Measurements from ENCODE around the gene ARRDC5. TPM values are rescaled to one million over a fixed set of nuclear protein-coding genes. Genes with fewer than 3 reads are reported as not detected.

The ARRDC5 gene
- total and polyA plus RNA-seq, 4 experiments from 2014 or later: 0.52 to 13.2 (median 5.2) TPM

DNA sequence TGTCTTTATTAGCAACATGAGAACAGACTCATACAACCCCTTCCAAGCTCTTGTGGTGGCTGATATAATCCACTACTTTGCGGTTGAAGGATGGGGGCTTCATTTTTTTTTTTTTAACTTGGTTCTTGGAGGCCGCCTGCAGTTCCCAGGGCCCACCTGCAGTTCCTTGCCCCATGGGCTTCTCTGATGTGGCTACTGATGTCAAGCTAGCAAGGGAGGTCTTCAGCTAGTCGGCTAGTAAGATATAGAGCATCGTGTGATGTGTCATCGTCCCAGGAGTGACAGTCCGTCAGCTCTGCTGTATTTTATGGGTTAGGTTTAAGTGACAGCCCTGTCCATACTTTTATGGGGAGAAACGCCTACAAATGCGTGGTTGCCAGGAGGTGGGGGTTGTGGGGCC, 32.7 kb upstream of the ARRDC5 start:
- Histone ChIP-seq H3K27ac (ENCODE audit: low read depth, low read length) (no peak overlapping the region), H3K4me3 (ENCODE audit: low read length in 2 of 2) (no peak overlapping the region), H3K36me3 (ENCODE audit: insufficient read depth, low read length) (no peaks in the 10 kb centered on the region), H3K9me3 (ENCODE audit: control insufficient read depth in 1 of 2, low read length in 2 of 2) (no peaks in the 10 kb centered on the region), H3K4me1 (ENCODE audit: insufficient read depth, low read length) (no peaks in the 10 kb centered on the region), H3K27me3 (ENCODE audit: insufficient read depth, low read length) (no peaks in the 10 kb centered on the region)
- H3K36me3 Mint-ChIP-seq: no peaks in the 10 kb centered on the region
- no peak for DNase-seq
- H3K9me3 Mint-ChIP-seq: no peaks in the 10 kb centered on the region
- no peaks in the 10 kb centered on the region for H3K4me1 Mint-ChIP-seq
- no peaks in the 10 kb centered on the region for H3K27me3 Mint-ChIP-seq
- intact Hi-C loops (cut with micrococcal nuclease): no loop called here
- H3K4me3 Mint-ChIP-seq: no peak overlapping the region
- H3K27ac Mint-ChIP-seq: no peak overlapping the region
- POLR2A ChIA-PET (ENCODE audit: partially characterized antibody): interaction anchor here (1.9 kb wide), 1 partner anchor 20 kb away, joined by 5 read pairs; no protein-coding TSS in a partner anchor
- CTCF ChIA-PET (ENCODE audit: partially characterized antibody): no interaction called here

DNA sequence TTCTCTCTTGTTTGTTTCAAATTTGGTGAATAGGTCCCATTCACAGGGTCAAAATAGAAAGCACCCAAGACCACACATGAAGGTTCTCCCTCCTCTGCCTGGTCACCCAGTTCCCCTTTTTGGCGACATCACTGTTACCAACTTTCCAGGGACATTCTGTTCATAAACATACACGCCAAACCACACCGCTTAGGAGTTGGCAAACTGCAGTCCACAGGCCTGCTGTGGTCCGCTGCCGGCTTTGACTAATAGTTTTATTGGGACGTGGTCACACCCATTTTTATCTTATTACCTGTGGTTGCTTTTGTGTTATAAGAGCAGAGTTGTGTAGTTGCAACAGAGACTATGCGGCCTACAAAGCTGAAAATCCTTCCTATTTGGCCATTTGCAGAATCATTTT, 30.8 kb upstream of the ARRDC5 start:
- Histone ChIP-seq H3K27ac (ENCODE audit: low read depth, low read length) (no peak overlapping the region), H3K27me3 (ENCODE audit: insufficient read depth, low read length) (no peaks in the 10 kb centered on the region), H3K9me3 (ENCODE audit: control insufficient read depth in 1 of 2, low read length in 2 of 2) (no peaks in the 10 kb centered on the region), H3K4me1 (ENCODE audit: insufficient read depth, low read length) (no peaks in the 10 kb centered on the region), H3K36me3 (ENCODE audit: insufficient read depth, low read length) (no peaks in the 10 kb centered on the region), H3K4me3 (ENCODE audit: low read length in 2 of 2) (no peak overlapping the region)
- Mint-ChIP-seq H3K27me3 (no peaks in the 10 kb centered on the region), H3K27ac (peak overlapping the region in 2 of 7 donors; percentile 32 to 72), H3K4me1 (no peaks in the 10 kb centered on the region), H3K36me3 (no peaks in the 10 kb centered on the region), H3K9me3 (no peaks in the 10 kb centered on the region), H3K4me3 (no peak overlapping the region)
- intact Hi-C loops (cut with micrococcal nuclease): no loop called here
- ChIA-PET CTCF (ENCODE audit: partially characterized antibody) (no interaction called here), POLR2A (ENCODE audit: partially characterized antibody) (no interaction called here)
- no peak for DNase-seq

DNA sequence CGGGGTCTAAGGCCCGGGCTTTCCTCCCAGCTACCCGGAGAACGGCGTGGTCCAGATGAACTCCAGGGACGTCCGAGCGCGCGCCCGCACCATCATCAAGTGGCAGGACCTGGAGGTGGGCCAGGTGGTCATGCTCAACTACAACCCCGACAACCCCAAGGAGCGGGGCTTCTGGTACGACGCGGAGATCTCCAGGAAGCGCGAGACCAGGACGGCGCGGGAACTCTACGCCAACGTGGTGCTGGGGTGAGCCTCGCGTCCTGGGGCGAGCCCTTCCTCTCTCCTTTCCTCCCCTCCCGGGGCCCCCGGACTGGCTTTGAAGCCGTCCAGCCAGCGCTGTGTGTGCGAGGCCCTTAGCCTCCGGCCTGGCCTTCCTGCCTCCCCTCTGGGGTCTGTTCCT, 30.0 kb upstream of the ARRDC5 start:
- Mint-ChIP-seq H3K9me3 (no peaks in the 10 kb centered on the region), H3K36me3 (no peaks in the 10 kb centered on the region), H3K4me3 (no peak overlapping the region), H3K27ac (no peak overlapping the region), H3K27me3 (no peaks in the 10 kb centered on the region), H3K4me1 (no peaks in the 10 kb centered on the region)
- Histone ChIP-seq H3K9me3 (ENCODE audit: control insufficient read depth in 1 of 2, low read length in 2 of 2) (no peaks in the 10 kb centered on the region), H3K27me3 (ENCODE audit: insufficient read depth, low read length) (no peaks in the 10 kb centered on the region), H3K36me3 (ENCODE audit: insufficient read depth, low read length) (no peaks in the 10 kb centered on the region), H3K4me1 (ENCODE audit: insufficient read depth, low read length) (no peaks in the 10 kb centered on the region), H3K4me3 (ENCODE audit: low read length in 2 of 2) (no peak overlapping the region), H3K27ac (ENCODE audit: low read depth, low read length) (no peak overlapping the region)
- CTCF ChIA-PET (ENCODE audit: partially characterized antibody): no interaction called here
- no peak for DNase-seq
- POLR2A ChIA-PET (ENCODE audit: partially characterized antibody): no interaction called here
- intact Hi-C loops (cut with micrococcal nuclease): no loop called here

DNA sequence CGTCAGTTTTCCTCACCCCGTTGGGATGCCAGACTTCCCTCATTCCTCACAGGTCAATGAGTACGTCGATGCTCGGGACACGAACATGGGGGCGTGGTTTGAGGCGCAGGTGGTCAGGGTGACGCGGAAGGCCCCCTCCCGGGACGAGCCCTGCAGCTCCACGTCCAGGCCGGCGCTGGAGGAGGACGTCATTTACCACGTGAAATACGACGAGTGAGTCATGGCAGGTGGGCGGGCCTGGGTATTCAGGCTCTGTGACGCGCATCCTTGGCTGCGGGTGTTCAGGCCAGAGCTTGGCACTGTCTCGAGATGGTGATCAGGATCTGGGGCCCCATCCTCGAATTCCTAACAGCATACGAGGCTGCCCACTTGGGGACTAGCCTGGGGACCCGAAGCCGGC, 28.0 kb upstream of the ARRDC5 start:
- H3K4me3 Mint-ChIP-seq: no peak overlapping the region
- no peaks in the 10 kb centered on the region for H3K36me3 Mint-ChIP-seq
- H3K27me3 ChIP-seq (ENCODE audit: insufficient read depth, low read length): no peaks in the 10 kb centered on the region
- intact Hi-C loops (cut with micrococcal nuclease): no loop called here
- H3K27ac ChIP-seq (ENCODE audit: low read depth, low read length): no peak overlapping the region
- no peak for DNase-seq
- no peak overlapping the region for H3K4me3 ChIP-seq (ENCODE audit: low read length in 2 of 2)
- H3K27ac Mint-ChIP-seq: no peak overlapping the region
- no peaks in the 10 kb centered on the region for H3K4me1 Mint-ChIP-seq
- H3K36me3 ChIP-seq (ENCODE audit: insufficient read depth, low read length): no peaks in the 10 kb centered on the region
- no peaks in the 10 kb centered on the region for H3K9me3 ChIP-seq (ENCODE audit: control insufficient read depth in 1 of 2, low read length in 2 of 2)
- CTCF ChIA-PET (ENCODE audit: partially characterized antibody): no interaction called here
- no peaks in the 10 kb centered on the region for H3K27me3 Mint-ChIP-seq
- POLR2A ChIA-PET (ENCODE audit: partially characterized antibody): no interaction called here
- H3K4me1 ChIP-seq (ENCODE audit: insufficient read depth, low read length): no peaks in the 10 kb centered on the region
- H3K9me3 Mint-ChIP-seq: no peaks in the 10 kb centered on the region

DNA sequence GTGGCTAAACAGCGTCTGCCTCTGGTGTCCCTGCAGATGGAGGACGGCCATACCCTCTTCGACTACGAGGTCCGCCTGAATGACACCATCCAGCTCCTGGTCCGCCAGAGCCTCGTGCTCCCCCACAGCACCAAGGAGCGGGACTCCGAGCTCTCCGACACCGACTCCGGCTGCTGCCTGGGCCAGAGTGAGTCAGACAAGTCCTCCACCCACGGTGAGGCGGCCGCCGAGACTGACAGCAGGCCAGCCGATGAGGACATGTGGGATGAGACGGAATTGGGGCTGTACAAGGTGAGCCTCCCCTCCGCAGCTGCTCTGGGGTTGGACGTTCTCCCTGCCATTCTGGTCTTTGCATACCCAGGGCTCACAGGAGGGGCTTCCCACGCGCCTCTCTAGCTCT, 26.5 kb upstream of the ARRDC5 start:
- Histone ChIP-seq H3K27ac (ENCODE audit: low read depth, low read length) (no peak overlapping the region), H3K36me3 (ENCODE audit: insufficient read depth, low read length) (no peaks in the 10 kb centered on the region), H3K4me3 (ENCODE audit: low read length in 2 of 2) (no peak overlapping the region), H3K4me1 (ENCODE audit: insufficient read depth, low read length) (no peaks in the 10 kb centered on the region), H3K27me3 (ENCODE audit: insufficient read depth, low read length) (no peaks in the 10 kb centered on the region), H3K9me3 (ENCODE audit: control insufficient read depth in 1 of 2, low read length in 2 of 2) (no peaks in the 10 kb centered on the region)
- no peaks in the 10 kb centered on the region for H3K36me3 Mint-ChIP-seq
- no peaks in the 10 kb centered on the region for H3K4me1 Mint-ChIP-seq
- CTCF ChIA-PET (ENCODE audit: partially characterized antibody): no interaction called here
- POLR2A ChIA-PET (ENCODE audit: partially characterized antibody): interaction anchor here (0.7 to 1.1 kb wide), 2 partner anchors 8 to 12 kb away, joined by 3 to 4 read pairs; no protein-coding TSS in a partner anchor
- no peaks in the 10 kb centered on the region for H3K27me3 Mint-ChIP-seq
- intact Hi-C loops (cut with micrococcal nuclease): no loop called here
- DNase-seq: no peak
- no peak overlapping the region for H3K4me3 Mint-ChIP-seq
- no peaks in the 10 kb centered on the region for H3K9me3 Mint-ChIP-seq
- no peak overlapping the region for H3K27ac Mint-ChIP-seq

DNA sequence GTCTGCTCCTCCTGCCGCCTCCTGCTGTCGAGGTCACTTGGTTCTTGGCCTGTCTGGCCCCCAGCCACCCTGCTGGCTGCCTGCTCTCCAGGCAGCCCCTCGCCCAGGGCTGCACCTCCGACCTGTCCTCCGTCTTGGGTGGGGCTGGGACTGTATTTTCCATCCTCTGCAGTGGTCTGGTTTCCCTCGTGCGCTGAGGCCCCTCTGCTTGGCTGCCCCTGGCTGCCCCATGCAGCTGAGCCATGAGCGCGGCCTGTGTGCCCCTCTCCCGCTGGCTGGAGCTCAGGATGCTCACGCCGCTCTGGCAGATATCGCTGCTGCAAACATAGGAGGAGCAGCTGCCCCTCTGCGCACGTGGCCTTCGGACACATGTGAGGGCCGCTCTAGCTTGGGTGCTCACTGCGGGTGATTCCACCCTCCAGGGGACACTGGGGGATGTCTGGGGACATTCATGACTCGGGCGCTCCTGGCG, 20.6 kb upstream of the ARRDC5 start:
- POLR2A ChIA-PET (ENCODE audit: partially characterized antibody): no interaction called here
- H3K27me3 Mint-ChIP-seq: no peaks in the 10 kb centered on the region
- H3K9me3 ChIP-seq (ENCODE audit: control insufficient read depth in 1 of 2, low read length in 2 of 2): no peaks in the 10 kb centered on the region
- H3K4me3 ChIP-seq (ENCODE audit: low read length in 2 of 2): no peak overlapping the region
- DNase-seq: no peak
- no peak overlapping the region for H3K27ac Mint-ChIP-seq
- no peaks in the 10 kb centered on the region for H3K36me3 ChIP-seq (ENCODE audit: insufficient read depth, low read length)
- intact Hi-C loops (cut with micrococcal nuclease): no loop called here
- no peaks in the 10 kb centered on the region for H3K36me3 Mint-ChIP-seq
- CTCF ChIA-PET (ENCODE audit: partially characterized antibody): no interaction called here
- H3K27ac ChIP-seq (ENCODE audit: low read depth, low read length): no peak overlapping the region
- H3K4me1 ChIP-seq (ENCODE audit: insufficient read depth, low read length): no peaks in the 10 kb centered on the region
- H3K9me3 Mint-ChIP-seq: no peaks in the 10 kb centered on the region
- H3K4me3 Mint-ChIP-seq: no peak overlapping the region
- no peaks in the 10 kb centered on the region for H3K4me1 Mint-ChIP-seq
- no peaks in the 10 kb centered on the region for H3K27me3 ChIP-seq (ENCODE audit: insufficient read depth, low read length)

DNA sequence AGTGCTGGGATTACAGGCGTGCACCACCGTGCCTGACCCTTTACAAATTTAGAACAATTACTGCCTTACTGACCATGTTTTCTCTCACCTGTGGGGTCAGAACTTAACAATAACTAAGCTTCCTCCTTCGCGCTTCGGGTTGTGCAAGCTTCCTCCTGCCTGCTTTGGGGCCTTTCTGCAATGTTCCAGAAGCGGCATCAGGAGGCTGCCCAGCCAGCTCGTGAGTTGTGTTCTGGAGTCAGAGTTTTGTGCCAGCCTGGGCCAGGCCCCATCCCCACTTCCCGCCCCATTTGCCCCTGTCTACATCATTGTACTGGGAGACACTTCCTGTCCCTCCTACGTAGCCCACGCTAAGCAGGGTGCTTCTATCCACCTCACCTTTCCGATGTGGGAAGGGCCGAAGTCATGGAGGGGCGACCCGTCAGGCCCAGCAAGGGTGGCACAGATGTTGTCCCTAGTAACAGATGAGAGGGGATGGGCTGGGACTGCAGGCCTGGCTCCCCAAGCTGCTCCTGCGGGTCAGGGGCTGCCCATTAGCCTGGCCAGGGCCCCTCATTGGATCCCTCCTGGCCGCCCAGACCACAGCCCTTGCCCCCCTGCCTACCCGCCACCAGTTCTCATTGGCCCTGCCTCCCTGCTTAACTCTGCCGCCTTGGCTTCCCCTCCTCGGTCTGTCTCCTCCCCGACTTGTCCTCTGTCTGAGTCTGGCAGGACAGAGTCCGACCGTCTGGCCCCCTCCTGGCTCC, 20.0 kb upstream of the ARRDC5 start:
- Histone ChIP-seq H3K27me3 (ENCODE audit: insufficient read depth, low read length) (no peaks in the 10 kb centered on the region), H3K4me3 (ENCODE audit: low read length in 2 of 2) (no peak overlapping the region), H3K9me3 (ENCODE audit: control insufficient read depth in 1 of 2, low read length in 2 of 2) (no peaks in the 10 kb centered on the region), H3K36me3 (ENCODE audit: insufficient read depth, low read length) (no peaks in the 10 kb centered on the region), H3K27ac (ENCODE audit: low read depth, low read length) (no peak overlapping the region), H3K4me1 (ENCODE audit: insufficient read depth, low read length) (no peaks in the 10 kb centered on the region)
- no peak for DNase-seq
- Mint-ChIP-seq H3K27ac (no peak overlapping the region), H3K27me3 (no peaks in the 10 kb centered on the region), H3K9me3 (no peaks in the 10 kb centered on the region), H3K4me3 (no peak overlapping the region), H3K36me3 (no peaks in the 10 kb centered on the region), H3K4me1 (peaks cover 0 to 4% (median 2%) of the 10 kb centered on the region in 4 donors)
- ChIA-PET POLR2A (ENCODE audit: partially characterized antibody) (interaction anchor here (0.8 kb wide), 1 partner anchor 9 kb away, joined by 3 read pairs; no protein-coding TSS in a partner anchor), CTCF (ENCODE audit: partially characterized antibody) (interaction anchor here (0.5 to 1.4 kb wide), 2 partner anchors 10 to 1026 kb away, joined by 3 to 4 read pairs; no protein-coding TSS in a partner anchor)
- intact Hi-C loops (cut with micrococcal nuclease): no loop called here
